GM19397 (cell line): ENCODE measurements around the gene ASB11.
"Not testable (repeated sequence)": the region's sequence is repeated elsewhere in the genome, so short reads cannot be mapped to it uniquely, and the experiment has no call there.

Experiments used
- ATAC-seq: cut with Tn5 transposase; IDR thresholded peaks from one replicate; pipeline ENCODE4 v1.9.1; 2021; ENCODE audit warnings: mild to moderate bottlenecking, moderate library complexity; ENCODE audit not compliant: unreplicated experiment

The ASB11 gene

GRCh38 chrX:15310117-15310516 is 5.3 kb downstream of the ASB11 start:
- ATAC-seq = no peak

- not testable (repeated sequence) for ATAC-seq
These were observed 9.5 kb downstream of the ASB11 start for GRCh38 chrX:15305899-15306298.

GRCh38 chrX:15301924-15302323 is 13.5 kb downstream of the ASB11 start:
- ATAC-seq = no peak

GRCh38 chrX:15299941-15300851 is 15.2 kb downstream of the ASB11 start:
- ATAC-seq = no peak

- no peak for ATAC-seq
These were observed 16.7 kb downstream of the ASB11 start for GRCh38 chrX:15298780-15299179.

- ATAC-seq = no peak
These were observed 17.2 kb downstream of the ASB11 start for GRCh38 chrX:15298201-15298600.

GRCh38 chrX:15293451-15293850 is 22.0 kb downstream of the ASB11 start:
- no peak for ATAC-seq

GRCh38 chrX:15292861-15293260 is 22.6 kb downstream of the ASB11 start:
- ATAC-seq = no peak

- no peak for ATAC-seq
These were observed 37.8 kb downstream of the ASB11 start for GRCh38 chrX:15277604-15278003.

- no peak for ATAC-seq
These were observed 40.5 kb downstream of the ASB11 start for GRCh38 chrX:15274946-15275345.

- not testable (repeated sequence) for ATAC-seq
These were observed 42.2 kb downstream of the ASB11 start for GRCh38 chrX:15273275-15273674.

GRCh38 chrX:15271757-15272156 is 43.7 kb downstream of the ASB11 start:
- no peak for ATAC-seq

- no peak for ATAC-seq
These were observed 45.6 kb downstream of the ASB11 start, which contains the start of gene ASB9 for GRCh38 chrX:15269618-15270521. Gene ASB9, minus strand, starts transcription at chrX:15270083. Its CDS starts 209 bp downstream, at chrX:15269874.

GRCh38 chrX:15269120-15269519 is 46.3 kb downstream of the ASB11 start:
- ATAC-seq = no peak

GRCh38 chrX:15254852-15255251 is 60.6 kb downstream of the ASB11 start:
- no peak for ATAC-seq

GRCh38 chrX:15245896-15246295 is 69.5 kb downstream of the ASB11 start:
- ATAC-seq = no peak

GRCh38 chrX:15244421-15244820 is 71.0 kb downstream of the ASB11 start:
- ATAC-seq = no peak

GRCh38 chrX:15242899-15243555 is 72.4 kb downstream of the ASB11 start:
- ATAC-seq = no peak

GRCh38 chrX:15241301-15241700 is 74.1 kb downstream of the ASB11 start:
- ATAC-seq = no peak

- no peak for ATAC-seq
These were observed 75.0 kb downstream of the ASB11 start for GRCh38 chrX:15240414-15240813.

- ATAC-seq = no peak
These were observed 79.3 kb downstream of the ASB11 start for GRCh38 chrX:15236146-15236545.
